ENCODE measurements around the gene NEURL3. TPM values are rescaled to one million over a fixed set of nuclear protein-coding genes. Genes with fewer than 3 reads are reported as not detected.

NEURL3 gene
- total RNA-seq, 1 donor from 2014 or later = not detected

GRCh38 chr2:96517079-96517478 lies 11.9 kb upstream of the NEURL3 start:
- DNase-seq (ENCODE audit: low spot score) = no peak
- no peak overlapping the region for H3K27ac Mint-ChIP-seq
- H3K9ac ChIP-seq = no peak overlapping the region
- H2AFZ ChIP-seq (replicated peaks) = no peak overlapping the region
- TF ChIP-seq CTCF (IDR thresholded peaks at IDR 0.05) (no peak), EZH2 (IDR thresholded peaks at IDR 0.05) (no peak)
- H3K79me2 ChIP-seq (ENCODE audit: low read depth) = no peaks in the 10 kb centered on the region
- H3K36me3 Mint-ChIP-seq = no peaks in the 10 kb centered on the region
- no peaks in the 10 kb centered on the region for H3K27me3 ChIP-seq
- H3K4me3 ChIP-seq = no peak overlapping the region
- no peaks in the 10 kb centered on the region for H3K4me1 ChIP-seq
- peaks cover 6% of the 10 kb centered on the region for H3K9me3 ChIP-seq (ENCODE audit: low read depth)
- no peak overlapping the region for H3K27ac ChIP-seq
- no peaks in the 10 kb centered on the region for H4K20me1 ChIP-seq (ENCODE audit: low read depth)
- H3K4me1 Mint-ChIP-seq = peaks cover 6% of the 10 kb centered on the region
- H3K36me3 ChIP-seq = no peaks in the 10 kb centered on the region
- no peak overlapping the region for H3K4me2 ChIP-seq
- no peaks in the 10 kb centered on the region for H3F3A ChIP-seq (ENCODE audit: low read depth)
- peaks cover 23% of the 10 kb centered on the region for H3K9me3 Mint-ChIP-seq
- H3K27me3 Mint-ChIP-seq (ENCODE audit: insufficient read depth, low read depth) = no peaks in the 10 kb centered on the region
- H3K4me3 Mint-ChIP-seq = no peak overlapping the region

GRCh38 chr2:96514521-96514920 lies 9.4 kb upstream of the NEURL3 start:
- Mint-ChIP-seq H3K27ac (no peak overlapping the region), H3K36me3 (no peaks in the 10 kb centered on the region)
- TF ChIP-seq EZH2phosphoT487 (IDR thresholded peaks at IDR 0.05) = no peak
- no peak for TF ChIP-seq CTCF (IDR thresholded peaks at IDR 0.05)
- TF ChIP-seq EZH2 (IDR thresholded peaks at IDR 0.05) = no peak

GRCh38 chr2:96512341-96512740 lies 7.2 kb upstream of the NEURL3 start:
- peaks cover 4% of the 10 kb centered on the region for H3K9me3 ChIP-seq (ENCODE audit: low read depth)
- Mint-ChIP-seq H3K9me3 (peaks cover 13% of the 10 kb centered on the region), H3K4me3 (no peak overlapping the region), H3K4me1 (peaks cover 10% of the 10 kb centered on the region), H3K27ac (no peak overlapping the region), H3K36me3 (no peaks in the 10 kb centered on the region), H3K27me3 (ENCODE audit: insufficient read depth, low read depth) (peaks cover 8% of the 10 kb centered on the region)
- H4K20me1 ChIP-seq (ENCODE audit: low read depth) = no peaks in the 10 kb centered on the region
- H3F3A ChIP-seq (ENCODE audit: low read depth) = peaks cover 5% of the 10 kb centered on the region
- H2AFZ ChIP-seq (replicated peaks) = no peak overlapping the region
- no peak overlapping the region for H3K27ac ChIP-seq
- peaks cover 40% of the 10 kb centered on the region for H3K27me3 ChIP-seq
- no peaks in the 10 kb centered on the region for H3K79me2 ChIP-seq (ENCODE audit: low read depth)
- no peak overlapping the region for H3K9ac ChIP-seq
- no peaks in the 10 kb centered on the region for H3K4me1 ChIP-seq
- no peak overlapping the region for H3K4me3 ChIP-seq
- H3K4me2 ChIP-seq = no peak overlapping the region
- TF ChIP-seq EZH2 (IDR thresholded peaks at IDR 0.05) (no peak), CTCF (IDR thresholded peaks at IDR 0.05) (no peak), EZH2phosphoT487 (IDR thresholded peaks at IDR 0.05) (no peak)
- H3K36me3 ChIP-seq = no peaks in the 10 kb centered on the region
- no peak for DNase-seq (ENCODE audit: low spot score)

More at GRCh38 chr2:96514521-96514920, 9.4 kb upstream of the NEURL3 start:
- Histone ChIP-seq H3K79me2 (ENCODE audit: low read depth) (no peaks in the 10 kb centered on the region), H3F3A (ENCODE audit: low read depth) (no peaks in the 10 kb centered on the region), H3K27ac (no peak overlapping the region), H4K20me1 (ENCODE audit: low read depth) (no peaks in the 10 kb centered on the region), H3K4me1 (no peaks in the 10 kb centered on the region), H3K27me3 (peaks cover 20% of the 10 kb centered on the region), H3K36me3 (no peaks in the 10 kb centered on the region), H3K4me3 (no peak overlapping the region), H3K4me2 (no peak overlapping the region), H3K9ac (no peak overlapping the region), H2AFZ (replicated peaks) (no peak overlapping the region), H3K9me3 (ENCODE audit: low read depth) (peaks cover 6% of the 10 kb centered on the region)
- Mint-ChIP-seq H3K4me1 (peaks cover 3% of the 10 kb centered on the region), H3K4me3 (no peak overlapping the region), H3K27me3 (ENCODE audit: insufficient read depth, low read depth) (peaks cover 4% of the 10 kb centered on the region), H3K9me3 (peaks cover 23% of the 10 kb centered on the region)
- no peak for DNase-seq (ENCODE audit: low spot score)
